Glomerular visceral epithelial cell (primary cell): Measurements from ENCODE around the gene NOP56.
A peak's percentile ranks its signal among the peaks of the same experiment; 100 is the strongest.
"Not testable (repeated sequence)": the region's sequence is repeated elsewhere in the genome, so short reads cannot be mapped to it uniquely, and the experiment has no call there.

Experiments used
- DNase-seq: peaks from one replicate; pipeline ENCODE4 v3.0.0-alpha.2; 2016; ENCODE audit errors: extremely low spot score

The NOP56 gene

DNA sequence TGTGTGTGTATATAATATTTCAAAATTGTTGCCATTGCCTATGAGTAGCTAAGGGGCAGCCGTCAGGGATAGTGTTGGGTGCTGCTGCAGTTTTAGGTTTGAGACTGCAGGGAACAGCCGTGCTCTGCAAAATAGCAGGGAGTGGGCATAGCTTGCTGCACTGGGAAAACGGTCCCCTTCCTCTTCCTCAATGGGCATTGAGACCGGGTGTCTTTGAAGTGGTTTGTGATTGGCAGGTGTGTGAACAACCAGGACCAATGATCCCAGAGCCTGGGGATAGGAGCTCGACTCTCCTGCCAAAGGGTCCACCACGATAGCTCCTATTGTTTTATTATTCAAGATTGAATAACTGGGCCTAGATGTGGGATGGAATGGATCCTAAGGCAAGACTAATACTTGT is 35.1 kb downstream of the NOP56 start:
- no peak for DNase-seq

DNA sequence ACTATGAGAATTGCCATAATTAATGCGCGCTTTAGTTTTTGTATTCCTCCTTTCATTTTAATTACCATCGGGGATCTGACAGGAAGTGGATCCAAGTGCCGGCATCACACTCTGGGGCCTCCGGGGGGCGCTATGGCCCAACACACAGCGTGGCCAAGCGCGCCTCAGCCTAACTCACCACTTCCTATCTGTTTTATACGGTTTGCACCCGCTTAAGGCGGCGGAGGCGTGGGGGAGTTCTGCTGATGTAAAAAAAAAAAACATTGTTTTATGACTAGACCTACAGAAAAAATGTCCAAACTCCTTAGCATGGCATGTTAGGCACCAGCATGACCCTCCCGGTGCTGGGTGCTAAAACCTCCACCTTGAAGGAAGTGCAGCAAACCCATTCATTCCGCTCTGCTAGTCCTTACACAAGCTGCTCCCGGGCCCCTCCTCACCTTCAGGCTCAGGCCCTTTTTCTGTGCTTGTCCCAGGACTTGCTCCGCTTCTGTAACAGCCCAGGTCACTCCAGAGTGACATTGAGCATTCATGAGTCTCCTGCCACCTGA is 35.7 kb downstream of the NOP56 start:
- no peak for DNase-seq

- DNase-seq: no peak
Measured at GRCh38 chr20:2690213-2690612, 37.8 kb downstream of the NOP56 start.

DNA sequence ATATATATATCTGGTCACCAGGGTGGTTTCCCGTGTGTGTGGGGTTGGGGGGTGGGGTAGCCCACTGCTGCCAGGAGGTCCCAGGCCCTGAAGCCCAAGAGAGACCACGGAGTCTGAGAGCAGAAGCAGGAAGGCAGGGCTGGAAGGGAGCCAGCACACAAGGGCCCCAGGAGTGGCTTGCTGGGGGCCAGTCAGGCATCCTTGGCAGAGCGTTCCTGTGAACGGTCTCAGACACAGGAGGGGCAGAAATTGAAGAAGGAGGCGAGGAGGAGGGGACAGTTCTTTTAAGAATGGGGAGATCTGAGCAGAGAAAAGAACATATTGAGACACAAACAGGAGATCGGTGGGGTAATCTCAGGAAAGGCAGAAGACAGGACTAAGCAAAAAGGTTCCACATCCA is 38.3 kb downstream of the NOP56 start:
- DNase-seq: no peak

DNA sequence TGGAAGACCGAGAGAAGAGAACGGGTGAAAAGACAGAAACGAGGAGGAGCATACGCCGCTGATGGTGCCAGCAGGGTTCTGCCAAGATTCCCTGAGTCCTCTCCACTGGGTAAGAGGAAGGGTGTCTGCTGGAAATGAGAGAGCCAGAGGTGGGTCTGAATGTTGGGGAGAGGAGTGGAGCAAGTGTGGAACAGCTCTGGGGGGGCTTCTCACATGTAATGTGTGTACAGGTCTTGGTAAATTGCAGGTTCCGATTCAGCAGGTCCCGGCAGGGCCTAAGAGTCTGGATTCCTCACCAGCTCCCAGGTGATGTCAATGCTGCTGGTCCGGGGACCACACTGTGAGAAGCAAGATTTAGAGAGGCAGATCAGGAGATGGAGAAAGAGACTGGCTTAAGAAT is 38.7 kb downstream of the NOP56 start:
- no peak for DNase-seq

DNA sequence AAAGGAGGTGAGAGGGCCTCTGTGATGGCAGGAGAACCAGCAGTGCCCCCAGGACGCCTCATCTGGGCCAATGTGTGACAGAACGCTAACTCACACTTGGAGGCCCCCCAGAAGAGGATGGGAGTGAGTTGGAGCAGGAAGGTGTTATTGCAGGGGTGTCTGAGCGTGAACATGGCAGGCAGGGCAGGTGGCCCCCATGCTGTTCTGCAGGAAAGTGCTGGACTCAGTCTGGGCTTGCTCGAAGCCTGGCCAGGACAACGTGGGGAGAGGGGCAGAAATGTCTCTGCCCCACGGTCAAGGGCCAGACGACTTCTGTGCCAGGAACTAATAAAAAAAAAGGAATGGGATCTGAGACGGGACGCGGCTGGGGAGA is 39.2 kb downstream of the NOP56 start:
- no peak for DNase-seq

DNA sequence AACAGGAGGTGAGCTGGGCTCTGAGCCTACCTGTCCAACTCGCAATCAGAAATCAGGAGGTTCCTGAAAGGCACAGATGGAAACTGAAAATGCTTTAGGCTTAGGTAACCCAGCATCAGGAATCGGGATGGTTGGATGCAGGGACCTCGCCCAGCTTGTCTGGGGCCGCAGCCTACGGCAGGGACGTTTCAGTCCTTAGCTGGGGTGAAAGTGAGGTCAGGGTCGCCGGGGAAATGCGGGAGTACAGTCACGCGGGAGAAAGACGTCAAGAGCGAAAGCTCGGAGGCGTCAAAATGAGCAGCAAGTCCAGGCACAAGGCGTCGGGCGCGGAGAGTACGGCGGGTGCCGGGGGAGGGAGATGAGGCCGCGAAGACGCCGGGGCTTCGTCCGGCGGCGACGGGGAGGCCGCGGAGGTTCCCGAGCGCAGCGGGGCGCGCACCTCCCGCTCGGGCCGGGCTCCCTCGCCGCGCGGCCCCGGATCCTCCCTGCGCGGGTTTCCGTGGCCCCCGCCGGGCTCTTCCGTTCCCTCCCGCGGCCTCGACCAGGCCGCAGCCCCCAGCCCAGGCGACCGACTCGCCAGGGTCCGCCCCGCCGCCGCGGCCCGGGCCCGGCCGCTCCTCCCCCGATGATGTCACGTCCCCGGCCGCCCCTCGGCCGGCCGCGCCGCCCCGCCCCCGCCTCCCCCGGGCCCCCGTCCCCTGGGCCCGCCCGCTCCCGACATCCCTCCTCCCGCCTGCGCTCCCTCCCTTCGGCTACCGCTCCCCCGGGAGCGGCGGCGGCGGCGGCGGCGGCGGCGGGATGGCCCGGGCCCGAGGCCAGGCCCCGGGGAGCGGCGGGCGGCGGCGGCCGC is 39.8 kb downstream of the NOP56 start, which contains the start of gene EBF4:
TSS of gene EBF4 (plus strand) at position 745 of the 850 bp plus-strand sequence. CDS start 866 bp downstream, outside the sequence.
- DNase-seq: peak; percentile 15

DNA sequence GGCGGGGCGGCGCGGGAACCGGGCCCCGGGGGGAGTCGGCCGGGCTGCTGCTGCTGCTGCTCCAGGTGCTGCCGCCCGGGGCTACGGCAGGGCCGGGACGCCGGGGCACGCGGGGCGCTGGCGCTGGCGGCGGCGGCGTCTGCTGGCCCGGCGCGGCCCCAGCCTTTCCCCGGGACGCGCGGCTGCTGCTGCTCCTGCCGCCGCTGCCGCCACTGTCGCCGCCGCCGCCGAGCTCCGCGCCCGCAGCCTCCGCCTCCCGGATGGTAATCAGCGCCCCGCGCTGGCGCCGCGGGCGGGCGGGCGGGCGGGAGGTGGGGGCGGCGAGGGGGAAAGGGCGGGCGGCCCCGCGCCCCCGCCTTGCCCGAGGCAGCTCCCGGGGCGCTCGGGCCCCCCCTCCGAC is 40.5 kb downstream of the NOP56 start:
- DNase-seq: no peak

GRCh38 chr20:2693286-2694007 is 41.0 kb downstream of the NOP56 start:
- DNase-seq: no peak

GRCh38 chr20:2694008-2694471 is 41.6 kb downstream of the NOP56 start:
- DNase-seq: no peak

- DNase-seq: no peak
Measured at GRCh38 chr20:2694519-2694918, 42.1 kb downstream of the NOP56 start.

GRCh38 chr20:2695206-2695983 is 43.0 kb downstream of the NOP56 start:
- DNase-seq: no peak

DNA sequence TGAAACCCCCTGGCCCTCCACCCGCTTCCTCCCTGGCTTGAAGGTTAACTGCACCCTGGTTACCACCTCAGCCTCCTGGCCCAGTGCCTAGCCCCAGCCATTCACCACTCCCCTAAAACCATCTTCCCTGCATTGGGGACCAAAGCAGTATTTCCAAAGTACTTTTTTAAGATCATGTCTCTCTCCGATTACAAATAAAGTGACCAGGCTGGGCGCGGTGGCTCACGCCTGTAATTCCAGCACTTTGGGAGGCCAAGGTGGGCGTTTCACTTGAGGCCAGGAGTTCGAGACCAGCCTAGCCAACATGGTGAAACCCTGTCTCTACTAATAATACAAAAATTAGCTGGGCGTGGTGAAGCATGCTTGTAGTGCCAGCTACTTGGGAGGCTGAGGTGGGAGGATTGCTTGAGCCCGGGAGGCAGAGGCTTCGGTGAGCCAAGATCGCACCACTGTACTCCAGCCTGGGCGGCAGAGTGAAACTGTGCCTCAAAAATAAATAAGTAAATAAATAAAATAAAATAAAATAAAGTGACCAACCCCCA is 43.6 kb downstream of the NOP56 start:
- not testable (repeated sequence) for DNase-seq

DNA sequence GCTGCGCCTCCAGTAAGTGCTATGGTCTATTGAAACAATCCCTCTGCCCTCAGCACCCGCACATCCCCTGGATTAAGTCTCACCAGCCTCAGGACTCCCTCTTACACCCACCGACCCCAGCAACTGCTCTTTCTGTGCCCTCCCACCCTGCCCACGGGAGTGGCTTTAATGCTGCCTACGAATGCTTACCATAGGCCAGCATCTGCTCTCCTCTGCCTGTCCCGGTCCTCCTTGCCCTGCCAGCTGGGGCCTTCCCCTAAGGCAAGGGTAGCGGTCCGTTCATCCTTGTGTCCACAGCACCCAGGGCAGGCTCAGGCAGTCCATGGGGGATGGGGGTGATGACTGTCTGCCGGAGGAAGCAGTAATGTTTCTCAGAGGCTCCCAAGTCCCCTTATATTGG is 44.2 kb downstream of the NOP56 start:
- DNase-seq: no peak

DNA sequence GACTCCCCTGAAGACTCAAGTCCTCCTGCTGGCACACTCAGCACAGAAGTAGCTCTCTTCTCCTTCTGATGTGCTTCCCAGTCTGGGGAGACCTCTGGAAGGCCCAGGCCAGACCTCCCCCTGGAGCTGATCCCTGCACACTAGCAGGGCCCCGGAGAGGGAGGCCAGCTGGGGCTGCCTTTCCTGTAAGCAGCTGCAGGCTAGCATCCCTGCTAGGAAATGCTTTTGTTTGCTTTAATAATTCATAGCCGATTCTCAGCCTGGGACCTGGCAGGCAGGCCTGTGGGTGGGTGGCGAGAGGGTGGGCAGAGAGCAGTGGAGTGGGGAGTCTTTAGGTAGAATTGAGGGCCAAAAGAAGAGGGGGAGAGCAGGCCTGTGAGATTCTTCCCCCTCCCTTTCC is 45.3 kb downstream of the NOP56 start:
- no peak for DNase-seq

- no peak for DNase-seq
Measured at GRCh38 chr20:2698186-2698817, 45.9 kb downstream of the NOP56 start.

- DNase-seq: no peak
Measured at GRCh38 chr20:2698912-2699311, 46.5 kb downstream of the NOP56 start.

GRCh38 chr20:2699775-2700413 is 47.5 kb downstream of the NOP56 start:
- DNase-seq: no peak

DNA sequence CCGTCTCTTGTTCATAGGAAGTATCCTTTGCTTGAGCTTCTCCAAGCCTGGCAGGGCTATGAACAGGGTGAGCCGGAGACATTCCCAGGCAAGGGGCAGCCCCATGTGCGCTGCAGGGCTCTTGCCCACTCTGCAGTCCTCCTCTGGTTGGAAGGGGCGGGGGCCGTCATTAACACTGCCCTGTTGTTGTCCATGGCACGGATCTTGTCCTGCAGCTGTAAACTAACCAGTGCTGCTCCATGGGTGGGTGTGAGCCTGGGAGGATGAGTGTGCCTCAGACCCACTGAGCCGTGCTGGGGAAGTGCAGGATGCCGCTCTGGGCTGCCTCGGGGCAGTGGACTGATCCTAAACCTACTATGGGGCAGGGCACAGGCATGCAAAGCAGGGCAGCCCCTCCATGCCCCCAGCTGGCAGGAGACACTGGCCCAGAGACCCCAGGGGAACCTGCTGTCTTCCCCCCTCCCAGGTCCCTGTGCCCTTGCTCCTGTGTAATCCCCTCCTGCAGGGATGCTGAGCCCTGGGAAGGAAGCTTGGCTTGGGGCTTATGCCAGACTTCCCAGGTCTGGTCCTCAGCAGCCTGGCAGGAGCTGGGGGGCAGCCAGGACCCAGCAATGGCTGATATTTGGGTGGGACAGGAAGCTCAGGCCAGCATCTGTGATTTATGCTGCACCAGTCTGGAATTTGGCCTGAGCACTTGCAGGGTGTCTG is 48.6 kb downstream of the NOP56 start:
- no peak for DNase-seq

DNA sequence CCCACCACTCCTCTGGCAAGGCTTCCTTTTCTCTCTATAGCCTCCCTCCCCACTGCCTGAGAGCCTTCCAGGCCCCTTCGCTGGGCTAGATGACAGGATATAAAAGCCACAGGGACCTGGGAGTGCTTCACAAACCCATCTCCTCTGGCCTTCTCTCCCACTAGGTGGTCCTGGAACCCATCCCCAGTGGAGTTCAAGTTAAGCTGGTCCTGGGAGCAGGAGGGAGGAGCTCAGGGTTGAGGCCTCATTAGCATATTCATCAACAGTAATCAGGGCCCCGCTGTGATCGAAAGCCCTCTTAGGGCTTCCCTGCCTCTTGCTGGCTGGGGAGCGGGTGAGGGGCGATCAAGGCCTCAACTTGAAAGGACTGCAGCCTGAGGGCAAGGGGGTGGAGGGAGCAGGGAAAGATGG is 49.2 kb downstream of the NOP56 start:
- DNase-seq: no peak
